NCI-H345 treated with DMSO at 0.1 percent for 48 hours (cell line): ENCODE measurements around the gene DNAJC1.

ENCODE experiments used
- DNase-seq: peaks from one replicate; lab custom pipeline; 2025; ENCODE audit not compliant: unreplicated experiment; lab: John Stamatoyannopoulos, UW

The DNAJC1 gene

GRCh38 chr10:21764466-21765189 lies 238.9 kb downstream of the DNAJC1 start:
- DNase-seq = no peak

- no peak for DNase-seq
Measured at GRCh38 chr10:21760332-21760731, 243.2 kb downstream of the DNAJC1 start.

GRCh38 chr10:21759232-21759631 lies 244.3 kb downstream of the DNAJC1 start:
- no peak for DNase-seq

GRCh38 chr10:21758696-21759095 lies 244.8 kb downstream of the DNAJC1 start:
- DNase-seq = no peak

GRCh38 chr10:21758239-21758638 lies 245.3 kb downstream of the DNAJC1 start:
- no peak for DNase-seq

- no peak for DNase-seq
Measured at GRCh38 chr10:21757185-21757901, 246.2 kb downstream of the DNAJC1 start.

GRCh38 chr10:21756707-21757106 lies 246.8 kb downstream of the DNAJC1 start:
- DNase-seq = no peak

GRCh38 chr10:21754410-21755011 lies 249.0 kb downstream of the DNAJC1 start:
- DNase-seq = no peak

GRCh38 chr10:21753497-21754270 lies 249.8 kb downstream of the DNAJC1 start:
- no peak for DNase-seq

- DNase-seq = no peak
Measured at GRCh38 chr10:21751341-21752310, 251.9 kb downstream of the DNAJC1 start.

GRCh38 chr10:21750424-21750823 lies 253.1 kb downstream of the DNAJC1 start:
- no peak for DNase-seq

GRCh38 chr10:21749788-21750187 lies 253.7 kb downstream of the DNAJC1 start:
- no peak for DNase-seq

- no peak for DNase-seq
Measured at GRCh38 chr10:21747809-21748208, 255.7 kb downstream of the DNAJC1 start.

GRCh38 chr10:21746118-21746517 lies 257.4 kb downstream of the DNAJC1 start:
- no peak for DNase-seq

- no peak for DNase-seq
Measured at GRCh38 chr10:21744223-21744622, 259.3 kb downstream of the DNAJC1 start.

GRCh38 chr10:21742740-21743412 lies 260.7 kb downstream of the DNAJC1 start:
- no peak for DNase-seq

- DNase-seq = no peak
Measured at GRCh38 chr10:21740989-21741388, 262.5 kb downstream of the DNAJC1 start.

GRCh38 chr10:21737106-21737505 lies 266.4 kb downstream of the DNAJC1 start:
- DNase-seq = no peak

- no peak for DNase-seq
Measured at GRCh38 chr10:21733710-21734109, 269.8 kb downstream of the DNAJC1 start.
